Erythroblast (primary cell): ENCODE data around the gene ELFN2.

Source experiments
- GATA1 ChIP-seq: IDR thresholded peaks from 2 replicates; pipeline ENCODE4 v1.6.1; 2011; ENCODE audit warnings: low read depth, mild to moderate bottlenecking, control low read depth, low read length, moderate library complexity
- POLR2A ChIP-seq: IDR thresholded peaks from 2 replicates; pipeline ENCODE4 v1.6.1; 2011; ENCODE audit warnings: mild to moderate bottlenecking, low read length

DNA sequence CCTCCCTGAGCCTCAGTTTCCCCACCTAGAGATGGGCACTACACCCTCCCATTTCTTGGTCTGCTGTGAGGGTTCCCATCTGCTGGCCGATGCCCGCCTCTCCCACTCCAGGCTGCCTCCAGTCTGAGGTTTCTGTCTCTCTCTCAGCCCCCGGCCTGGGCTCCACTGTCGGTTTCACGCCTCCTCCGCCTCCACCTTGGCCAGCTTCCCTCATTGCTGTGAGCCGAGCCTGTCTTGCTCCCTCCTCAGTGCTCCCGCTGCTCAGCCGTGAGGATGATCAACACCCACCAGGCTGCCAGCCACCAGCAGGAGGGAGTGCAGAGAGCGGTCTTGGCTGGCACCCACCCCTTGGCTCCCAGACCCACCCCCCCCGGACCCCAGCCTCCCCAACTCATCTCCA lies 83.9 kb downstream of the ELFN2 start:
- no peak for TF ChIP-seq POLR2A
- TF ChIP-seq GATA1: no peak
